Measurements from ENCODE around the gene ADGRV1.
"Not testable (repeated sequence)": the region's sequence is repeated elsewhere in the genome, so short reads cannot be mapped to it uniquely, and the experiment has no call there.

ADGRV1 gene

DNA sequence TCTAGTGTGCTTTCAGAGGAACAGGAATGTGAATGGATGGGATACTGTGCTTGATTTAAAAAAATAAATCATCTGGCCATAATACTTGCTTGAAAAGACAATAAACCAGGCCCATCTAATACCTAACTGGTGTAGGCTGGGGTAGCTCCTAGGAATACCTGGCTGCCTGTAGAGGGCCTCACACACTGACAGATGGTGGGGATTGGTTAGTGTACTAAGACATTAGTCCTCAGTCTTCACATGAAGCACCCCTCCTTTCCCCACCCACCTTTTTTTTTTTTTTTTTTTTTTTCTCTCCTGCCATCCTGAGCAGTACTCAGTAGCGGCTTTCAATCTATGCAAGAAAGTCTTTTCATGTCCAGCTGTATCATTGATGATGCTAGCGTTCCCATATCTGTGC is 130.5 kb downstream of the ADGRV1 start:
- H3K4me3 ChIP-seq (ENCODE audit: low read length), result no peak overlapping the region
- no peak for DNase-seq (ENCODE audit: low read depth, low spot score)

DNA sequence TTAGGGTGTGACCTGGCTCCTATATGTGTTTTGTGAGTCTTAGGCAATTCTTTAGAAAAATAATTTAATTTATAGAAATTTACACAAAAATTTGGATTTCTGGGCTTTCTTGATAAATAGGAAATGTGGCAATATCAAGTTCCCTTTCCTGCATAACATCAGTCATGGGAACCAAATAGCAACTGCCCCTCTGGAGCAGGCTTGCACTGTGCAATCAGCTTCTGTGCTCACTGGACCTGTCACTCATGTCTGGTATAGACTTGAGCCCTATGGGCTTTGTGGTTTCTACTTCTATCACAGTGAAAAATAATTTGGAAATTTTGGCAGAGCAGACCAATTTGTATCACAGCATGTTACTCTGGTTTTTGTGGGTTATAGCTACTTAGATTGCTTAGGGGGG is 131.7 kb downstream of the ADGRV1 start:
- no peak for DNase-seq (ENCODE audit: low read depth, low spot score)
- no peak overlapping the region for H3K4me3 ChIP-seq (ENCODE audit: low read length)

DNA sequence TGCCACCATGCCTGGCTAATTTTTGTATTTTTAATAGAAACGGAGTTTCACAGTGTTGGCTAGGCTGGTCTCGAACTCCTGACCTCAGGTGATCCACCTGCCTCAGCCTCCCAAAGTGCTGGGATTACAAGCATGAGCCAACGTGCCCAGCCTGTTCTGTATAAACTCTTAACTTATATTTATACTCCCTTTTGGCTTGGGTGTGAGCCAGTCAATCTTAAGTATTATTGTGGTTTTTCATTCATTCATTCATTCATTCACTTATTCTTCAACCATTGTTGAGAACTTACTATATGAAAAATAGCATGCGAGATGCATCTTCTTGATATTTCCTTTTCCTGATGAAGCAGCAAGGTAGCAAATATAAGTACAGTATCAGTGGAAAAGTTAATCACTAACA is 132.9 kb downstream of the ADGRV1 start:
- no peak overlapping the region for H3K4me3 ChIP-seq (ENCODE audit: low read length)
- DNase-seq (ENCODE audit: low read depth, low spot score), result no peak

DNA sequence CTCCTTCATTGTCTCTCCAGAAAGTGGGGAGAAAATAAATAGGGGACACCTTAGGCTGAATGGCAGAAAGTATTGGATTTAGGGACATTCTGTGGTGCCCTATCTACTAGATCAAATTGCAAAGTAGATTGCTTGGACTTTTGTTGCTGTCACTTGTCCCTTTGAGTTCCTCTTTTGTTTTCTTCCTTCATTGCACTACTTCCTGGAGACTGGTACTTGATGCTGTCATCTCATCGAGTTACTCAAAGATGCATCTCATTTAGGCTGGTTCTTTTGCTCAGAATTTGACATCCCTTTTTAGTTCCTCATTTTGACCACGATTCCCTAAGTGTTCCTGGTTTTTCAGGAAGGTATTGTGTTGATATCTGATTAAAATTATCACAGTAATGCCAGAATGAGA is 137.6 kb downstream of the ADGRV1 start:
- no peak overlapping the region for H3K4me3 ChIP-seq (ENCODE audit: low read length)
- DNase-seq (ENCODE audit: low read depth, low spot score), result no peak

DNA sequence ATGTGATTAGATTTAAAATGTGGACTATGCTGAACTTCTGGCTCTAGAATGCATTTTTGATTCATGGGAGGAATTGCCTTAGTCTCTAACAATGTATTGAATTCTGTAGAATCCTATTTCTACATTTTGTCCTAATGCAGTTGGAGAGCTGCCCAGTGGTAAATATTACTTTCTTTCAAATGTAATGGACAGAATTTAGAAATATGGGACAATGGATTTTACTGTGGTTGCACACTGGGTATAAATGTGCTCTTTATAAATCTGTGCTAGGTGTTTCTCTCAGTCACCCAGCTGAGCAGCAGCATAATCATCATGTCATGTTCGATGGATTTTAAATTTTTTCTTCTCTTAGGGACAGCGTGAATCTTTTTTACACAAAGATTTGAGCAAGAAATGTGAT is 141.7 kb downstream of the ADGRV1 start:
- no peak overlapping the region for H3K4me3 ChIP-seq (ENCODE audit: low read length)

DNA sequence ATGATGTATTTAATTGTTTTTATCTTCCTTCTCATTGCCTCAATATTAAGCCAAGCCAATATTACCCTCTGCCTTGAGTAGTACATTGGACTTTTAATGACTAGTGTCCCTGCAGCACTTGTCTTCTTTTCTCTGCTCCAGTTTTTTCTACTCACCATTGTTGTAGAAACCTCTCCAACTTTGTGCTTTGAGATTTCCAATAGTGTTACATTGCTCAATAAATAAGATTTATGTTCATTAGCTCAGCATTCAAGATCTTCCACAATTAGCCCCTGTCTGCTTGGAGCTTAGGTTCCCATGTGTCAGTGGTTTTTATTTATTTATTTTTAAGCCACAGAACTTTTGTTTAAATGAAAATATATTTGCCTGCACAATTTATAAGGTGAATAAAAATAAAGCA is 145.3 kb downstream of the ADGRV1 start:
- DNase-seq (ENCODE audit: low read depth, low spot score), result no peak
- H3K4me3 ChIP-seq (ENCODE audit: low read length), result no peak overlapping the region

More for the DNA sequence above, 141.7 kb downstream of the ADGRV1 start:
- no peak for DNase-seq (ENCODE audit: low read depth, low spot score)

DNA sequence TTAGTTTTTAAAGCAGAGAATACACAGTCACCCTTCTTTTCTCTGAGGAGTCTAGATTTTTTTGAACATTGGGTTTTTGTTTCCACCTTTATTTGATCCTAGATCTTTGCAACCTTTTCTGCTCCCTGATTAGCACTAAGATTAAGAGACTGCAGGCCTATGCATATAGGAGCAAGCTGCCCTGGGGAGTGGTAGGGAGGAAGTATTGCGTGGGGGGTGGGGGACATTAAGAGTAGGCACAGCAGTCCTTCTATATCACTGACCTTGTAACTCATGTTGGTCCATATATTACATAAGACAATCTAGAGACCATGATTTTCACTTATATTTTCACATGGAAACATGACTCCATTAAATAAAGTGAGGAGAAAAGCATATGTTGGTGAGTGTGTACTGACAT is 149.1 kb downstream of the ADGRV1 start:
- no peak overlapping the region for H3K4me3 ChIP-seq (ENCODE audit: low read length)
- DNase-seq (ENCODE audit: low read depth, low spot score), result no peak

DNA sequence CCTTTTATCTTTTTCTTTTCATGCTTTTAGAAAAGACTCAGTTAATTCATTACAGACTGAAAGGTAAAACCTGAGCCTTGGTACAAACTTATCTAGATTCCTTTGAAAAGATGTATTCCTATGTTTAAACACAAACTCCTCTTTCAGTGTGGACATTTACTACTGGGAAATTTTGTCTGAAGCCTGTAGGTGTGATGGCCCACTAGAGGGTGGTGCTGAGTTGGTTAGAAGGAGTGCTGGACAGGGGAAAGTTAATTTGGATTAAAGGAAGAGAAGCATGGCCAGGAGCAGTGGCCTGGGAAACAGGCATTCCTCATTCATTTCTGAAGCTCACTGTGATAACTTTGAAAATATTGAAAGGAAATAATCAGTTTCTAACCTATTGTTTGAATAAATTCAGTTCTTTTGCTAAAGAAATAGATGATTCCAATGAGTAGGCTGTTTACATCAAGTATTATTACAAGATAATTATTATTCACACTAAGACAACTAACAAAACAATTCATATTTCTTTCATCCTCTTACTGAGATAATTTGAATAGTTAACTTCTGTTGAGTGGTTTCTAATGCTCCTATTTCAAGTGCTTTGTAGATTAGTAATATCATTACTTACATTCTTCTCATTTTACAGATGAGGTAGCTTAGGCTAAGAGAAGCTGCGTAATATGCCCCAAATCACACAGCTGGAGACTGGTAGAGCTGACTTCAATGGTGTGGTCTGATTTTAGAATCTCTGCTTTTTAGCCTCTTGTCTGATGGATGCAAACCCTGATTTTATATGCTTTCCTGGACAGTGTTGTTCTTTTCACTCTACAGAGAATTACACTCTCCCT is 150.9 kb downstream of the ADGRV1 start:
- no peak for DNase-seq (ENCODE audit: low read depth, low spot score)
- no peak overlapping the region for H3K4me3 ChIP-seq (ENCODE audit: low read length)

DNA sequence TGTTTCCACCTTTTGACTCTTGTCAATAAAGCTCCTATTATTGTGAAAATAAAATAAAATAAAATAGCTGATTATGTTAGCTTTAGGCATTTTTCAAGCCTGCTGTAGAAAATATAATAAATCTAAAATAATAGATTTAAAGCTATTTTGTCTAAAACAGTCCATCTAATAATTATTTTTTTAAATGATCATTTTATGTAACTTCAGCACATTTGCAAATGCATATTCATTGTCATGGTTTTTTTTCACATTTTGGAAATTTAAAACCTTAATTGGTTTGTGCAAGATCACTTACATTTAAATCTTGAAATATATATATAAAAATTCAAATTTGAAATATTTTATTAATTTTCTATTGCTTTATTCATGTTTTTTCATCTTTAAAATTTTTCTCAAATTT is 159.8 kb downstream of the ADGRV1 start:
- DNase-seq (ENCODE audit: low read depth, low spot score), result no peak
- H3K4me3 ChIP-seq (ENCODE audit: low read length), result no peak overlapping the region

DNA sequence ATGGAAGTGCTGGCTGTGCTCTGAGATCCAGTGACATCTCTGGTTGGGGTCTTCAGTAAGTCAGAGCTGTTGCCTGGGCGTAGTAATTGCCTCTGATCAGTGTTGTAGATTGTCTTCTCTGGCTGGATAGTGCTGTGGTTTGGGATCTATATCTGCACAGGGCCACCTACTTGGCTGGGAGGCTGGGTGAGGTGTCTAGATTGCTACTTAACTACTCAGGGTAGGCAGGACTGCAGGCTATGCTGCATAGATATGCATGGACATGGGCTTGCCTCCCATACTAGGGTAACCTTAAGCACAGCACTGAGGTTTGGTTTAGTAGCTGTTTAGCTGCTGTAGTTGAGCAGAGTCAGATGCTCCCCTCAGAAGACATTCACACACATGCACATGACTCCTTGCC is 181.0 kb downstream of the ADGRV1 start:
- no peak overlapping the region for H3K4me3 ChIP-seq (ENCODE audit: low read length)
- no peak for DNase-seq (ENCODE audit: low read depth, low spot score)

DNA sequence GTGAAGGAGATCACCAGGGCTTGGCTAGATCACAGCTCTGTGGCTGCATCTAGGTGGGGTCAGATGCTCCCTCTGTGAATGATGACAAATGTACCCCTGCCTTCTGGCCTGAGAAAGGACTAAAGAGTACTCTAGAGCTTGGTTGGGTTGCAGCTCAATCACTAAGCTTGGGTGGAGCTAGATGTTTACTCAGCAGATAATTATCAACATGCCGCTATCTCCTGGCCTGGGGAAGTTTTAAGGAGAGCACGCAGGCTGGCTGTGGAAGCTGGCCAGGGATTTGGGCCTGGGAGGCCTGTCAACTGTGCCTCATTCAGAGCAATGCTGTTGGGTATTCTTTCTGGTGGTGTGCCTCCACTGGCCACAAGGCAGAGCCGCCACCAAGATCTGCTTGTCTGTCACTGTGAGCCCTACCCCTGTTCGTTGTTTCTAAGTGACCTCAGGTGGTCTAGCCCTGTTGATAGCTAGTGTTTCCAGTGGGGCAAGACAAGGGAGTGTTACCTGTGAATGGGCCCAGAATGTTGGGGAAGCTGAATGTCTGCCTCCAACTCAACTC is 181.7 kb downstream of the ADGRV1 start:
- no peak overlapping the region for H3K4me3 ChIP-seq (ENCODE audit: low read length)
- no peak for DNase-seq (ENCODE audit: low read depth, low spot score)

DNA sequence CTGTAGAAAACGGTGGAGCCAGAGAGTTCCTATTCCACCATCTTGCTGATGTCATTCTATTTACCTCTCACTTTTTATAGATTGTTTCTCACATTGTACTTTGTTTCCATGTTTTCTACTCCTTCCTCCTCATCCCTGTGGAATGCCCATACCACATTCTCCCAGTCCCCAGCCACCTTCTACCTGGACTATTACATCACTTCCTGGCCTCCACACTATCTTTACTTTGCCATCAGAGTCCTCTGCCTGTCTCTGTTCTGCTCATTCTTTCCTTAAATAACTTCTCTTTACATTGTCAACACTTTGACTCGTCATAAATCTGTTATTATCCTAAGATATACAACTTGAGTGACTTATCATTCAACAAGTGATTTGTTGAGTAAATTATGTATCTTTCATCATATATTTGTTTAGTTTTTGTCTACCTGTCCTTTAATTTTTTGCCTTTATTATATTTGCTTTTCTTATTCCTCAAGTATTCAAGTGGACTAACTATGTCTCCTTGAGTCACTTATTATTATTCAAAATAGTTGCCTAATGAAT is 182.5 kb downstream of the ADGRV1 start:
- H3K4me3 ChIP-seq (ENCODE audit: low read length), result no peak overlapping the region
- DNase-seq (ENCODE audit: low read depth, low spot score), result no peak

DNA sequence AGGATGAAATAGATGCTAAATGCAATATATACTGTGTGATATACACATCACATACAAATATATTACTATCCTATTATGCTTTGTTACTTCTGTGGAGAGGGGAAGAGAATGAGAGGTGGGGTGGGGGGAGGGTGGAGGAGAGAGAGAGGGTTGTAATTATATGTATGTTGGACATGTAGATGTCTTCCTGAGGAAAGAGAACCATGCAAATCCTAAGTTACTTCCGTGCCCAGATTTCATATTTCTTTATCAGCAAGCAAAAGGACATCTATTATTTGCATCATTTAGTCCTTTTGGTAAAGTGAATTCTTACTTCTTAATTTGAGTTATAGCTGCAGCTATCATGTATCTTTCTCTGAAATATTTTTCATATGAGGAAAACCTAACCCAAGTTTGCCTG is 187.5 kb downstream of the ADGRV1 start:
- H3K4me3 ChIP-seq (ENCODE audit: low read length), result no peak overlapping the region
- no peak for DNase-seq (ENCODE audit: low read depth, low spot score)

DNA sequence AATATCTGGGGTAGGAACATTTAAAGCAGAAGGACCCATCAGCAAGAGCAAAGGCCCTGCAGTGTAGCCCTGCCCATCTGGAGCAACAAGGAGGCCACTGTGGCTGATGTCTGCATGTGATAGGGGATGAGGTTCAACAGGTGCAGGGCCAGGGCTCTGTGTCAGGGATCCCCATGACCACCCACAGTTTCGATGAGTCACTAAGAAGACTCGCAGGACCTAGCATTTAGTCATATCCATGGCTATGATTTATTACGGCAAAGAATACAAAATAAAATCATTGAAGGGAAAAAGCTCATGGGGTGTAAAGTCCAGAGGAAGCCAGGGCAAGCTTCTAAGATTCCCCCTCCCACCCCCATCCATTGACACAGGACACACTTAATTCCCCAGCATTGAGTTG is 188.6 kb downstream of the ADGRV1 start:
- no peak for DNase-seq (ENCODE audit: low read depth, low spot score)
- H3K4me3 ChIP-seq (ENCODE audit: low read length), result no peak overlapping the region

DNA sequence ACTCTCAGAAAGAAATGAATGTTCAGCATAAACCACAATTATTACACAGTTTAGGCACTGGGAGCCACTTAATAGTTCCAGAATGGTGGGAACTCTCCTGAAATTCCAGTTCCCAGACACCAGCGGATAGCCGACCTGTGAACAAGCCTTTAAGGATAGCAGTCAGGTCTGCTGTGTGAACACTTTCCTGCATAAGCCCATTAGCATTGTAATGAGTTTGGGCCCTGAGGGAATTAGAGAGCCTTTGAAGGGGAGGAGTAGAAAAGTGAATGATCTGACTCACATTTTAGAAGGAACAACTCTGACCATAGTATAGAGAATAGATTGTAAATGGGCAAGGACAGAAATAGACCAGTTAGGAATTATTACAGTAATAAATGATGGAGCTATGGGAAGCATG is 189.1 kb downstream of the ADGRV1 start:
- H3K4me3 ChIP-seq (ENCODE audit: low read length), result no peak overlapping the region
- DNase-seq (ENCODE audit: low read depth, low spot score), result no peak

DNA sequence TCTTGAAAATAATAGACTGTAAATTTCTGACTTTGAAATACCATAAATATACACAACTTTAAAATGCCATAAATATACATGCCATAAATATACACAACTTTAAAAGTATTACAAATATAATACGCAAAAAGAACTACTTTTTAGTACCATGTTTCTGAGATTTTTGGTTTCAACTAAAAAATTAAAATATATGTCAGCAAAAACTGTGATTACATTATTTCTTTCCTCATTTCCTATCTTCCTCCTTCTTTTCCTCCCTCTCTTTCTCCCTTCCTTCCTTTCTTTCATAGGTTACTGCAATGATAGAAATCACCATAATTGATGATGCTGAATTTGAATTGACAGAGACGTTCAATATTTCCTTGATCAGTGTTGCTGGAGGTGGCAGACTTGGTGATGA is 200.5 kb downstream of the ADGRV1 start:
- no peak for DNase-seq (ENCODE audit: low read depth, low spot score)

DNA sequence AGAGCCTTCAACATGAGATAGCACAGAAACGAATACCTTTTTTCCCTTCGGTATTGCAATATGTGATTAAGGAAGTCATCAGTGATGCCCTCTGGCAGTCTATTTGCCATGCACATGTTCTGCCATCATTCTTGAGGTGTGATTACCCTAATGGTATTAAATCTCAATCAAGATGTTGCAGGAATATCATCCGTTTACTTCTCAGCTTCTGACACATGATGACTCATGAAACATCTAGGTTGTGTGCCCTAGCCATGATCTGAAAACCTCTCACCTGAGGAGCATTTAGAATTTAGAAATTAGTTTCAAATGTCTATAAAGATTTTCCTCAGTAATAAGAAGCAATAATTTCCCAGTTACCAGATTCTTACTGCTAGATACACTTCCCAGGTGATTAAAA is 209.1 kb downstream of the ADGRV1 start:
- DNase-seq (ENCODE audit: low read depth, low spot score), result no peak
- H3K4me3 ChIP-seq (ENCODE audit: low read length), result no peak overlapping the region

More for the DNA sequence above, 200.5 kb downstream of the ADGRV1 start:
- H3K4me3 ChIP-seq (ENCODE audit: low read length), result no peak overlapping the region

DNA sequence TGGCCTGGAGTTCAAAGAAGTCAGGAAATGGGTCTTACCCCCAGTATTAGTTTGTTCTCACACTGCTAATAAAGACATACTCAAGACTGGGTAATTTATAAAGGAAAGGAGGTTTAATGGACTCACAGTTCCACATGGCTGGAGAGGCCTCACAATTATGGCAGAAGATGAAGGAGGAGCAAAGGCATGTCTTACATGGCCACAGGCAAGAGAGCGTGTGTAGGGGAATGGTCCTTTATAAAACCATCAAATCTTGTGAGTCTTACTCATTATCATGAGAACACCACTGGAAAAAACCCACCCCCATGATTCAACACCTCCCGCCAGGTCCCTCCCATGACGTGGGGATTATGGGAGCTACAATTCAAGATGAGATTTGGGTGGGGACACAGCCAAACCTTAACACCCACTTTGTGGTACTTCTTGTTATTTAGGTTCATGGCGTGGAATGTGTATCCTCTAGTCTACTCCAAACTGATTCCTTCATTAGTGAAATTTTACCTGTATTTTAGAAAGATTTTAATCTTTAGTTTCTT is 211.5 kb downstream of the ADGRV1 start:
- not testable (repeated sequence) for H3K4me3 ChIP-seq (ENCODE audit: low read length); DNase-seq (ENCODE audit: low read depth, low spot score)

DNA sequence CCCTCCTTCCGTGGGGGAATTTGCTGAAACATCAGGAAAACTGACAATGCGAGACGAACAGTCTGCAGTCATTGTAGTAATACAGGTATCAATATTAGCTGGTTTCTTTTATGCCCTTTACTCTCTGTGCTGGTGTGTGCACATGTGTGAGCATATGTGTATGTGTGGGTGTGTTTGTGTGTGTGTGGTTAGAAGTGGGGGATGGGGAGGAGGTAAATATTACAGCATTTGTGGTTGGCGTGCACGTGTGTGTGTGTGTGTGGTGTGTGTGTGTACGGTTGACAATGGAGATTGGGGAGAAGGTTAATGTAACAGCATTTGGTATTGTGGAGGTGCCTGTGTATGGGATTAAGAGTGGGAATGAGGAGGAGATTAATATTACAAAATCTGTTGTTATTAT is 219.4 kb downstream of the ADGRV1 start:
- no peak overlapping the region for H3K4me3 ChIP-seq (ENCODE audit: low read length)

DNA sequence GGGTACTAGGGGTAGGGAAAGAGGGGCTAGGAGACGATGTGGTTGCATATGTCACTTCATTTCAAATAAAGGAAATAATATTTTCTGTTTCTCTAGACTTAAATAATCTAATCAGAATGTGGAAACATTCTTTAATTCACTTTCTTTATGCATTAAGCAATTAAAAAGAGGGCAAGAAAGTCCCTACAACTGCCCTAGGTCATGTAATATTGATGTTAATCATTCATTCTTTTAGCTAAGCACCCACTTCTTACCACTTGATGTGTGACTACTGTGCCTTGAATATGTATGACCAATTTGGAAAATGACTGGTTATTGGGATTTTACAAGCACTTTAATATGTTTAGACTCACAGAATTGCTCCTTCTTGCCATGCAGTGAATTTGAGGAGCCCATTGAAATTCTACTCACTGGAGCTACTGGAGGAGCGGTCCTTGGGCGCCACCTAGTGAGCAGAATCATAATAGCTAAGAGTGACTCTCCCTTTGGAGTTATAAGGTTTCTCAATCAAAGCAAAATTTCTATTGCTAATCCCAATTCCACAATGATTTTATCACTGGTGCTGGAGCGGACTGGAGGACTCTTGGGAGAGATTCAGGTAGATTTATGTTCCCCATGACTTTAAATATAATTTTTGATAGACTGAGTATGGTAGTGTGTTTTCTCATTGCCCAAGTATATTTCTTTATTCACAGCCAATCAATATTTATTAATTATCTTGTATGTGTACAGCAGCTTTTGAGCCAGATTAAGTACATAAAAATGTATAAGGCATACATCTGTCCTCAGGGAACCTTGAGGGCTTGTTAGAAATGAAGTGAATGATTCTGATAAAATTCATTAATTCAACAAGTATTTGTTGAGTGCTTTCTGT is 225.1 kb downstream of the ADGRV1 start:
- peak; percentile 39 for DNase-seq (ENCODE audit: low read depth, low spot score)
- no peak overlapping the region for H3K4me3 ChIP-seq (ENCODE audit: low read length)

More for the DNA sequence above, 219.4 kb downstream of the ADGRV1 start:
- DNase-seq (ENCODE audit: low read depth, low spot score), result no peak

All from Jurkat, Clone E6-1 (cell line).